RWPE1 (cell line): ENCODE data around the gene DMD.

Source experiments
- CTCF ChIA-PET: fragments of 350-600 bp; sonication (Branson Sonifier 250); formaldehyde crosslinking; extraction: SDS; loops from one replicate; lab custom pipeline; 2021; lab: Yijun Ruan, JAX
- POLR2A ChIA-PET: fragments of 400-600 bp; formaldehyde crosslinking; extraction: SDS; loops from one replicate; lab custom pipeline; 2020; ENCODE audit warnings: antibody characterized with exemption; ENCODE audit not compliant: low non-redundant PET; lab: Yijun Ruan, JAX
- DNase-seq: peaks from one replicate; pipeline ENCODE4 v3.0.0; 2012; ENCODE audit warnings: low spot score
- H3K27ac ChIP-seq: fragments of 450-650 bp; 2 replicates; pipeline ENCODE4 v1.5.1; 2017
- TF ChIP-seq, protein P1 (sequence below): fragments of 450-650 bp; conservative IDR thresholded peaks from 2 replicates; pipeline ENCODE4 v1.5.1; 2017; ENCODE audit warnings: low read depth, mild to moderate bottlenecking

Gene DMD

GRCh38 chrX:32421266-32421665 lies 790.1 kb downstream of the DMD start:
- ChIA-PET CTCF (no interaction called here), POLR2A (no interaction called here)
- H3K27ac ChIP-seq, result no peak overlapping the region
- no peak for DNase-seq
- TF ChIP-seq, protein P1, sequence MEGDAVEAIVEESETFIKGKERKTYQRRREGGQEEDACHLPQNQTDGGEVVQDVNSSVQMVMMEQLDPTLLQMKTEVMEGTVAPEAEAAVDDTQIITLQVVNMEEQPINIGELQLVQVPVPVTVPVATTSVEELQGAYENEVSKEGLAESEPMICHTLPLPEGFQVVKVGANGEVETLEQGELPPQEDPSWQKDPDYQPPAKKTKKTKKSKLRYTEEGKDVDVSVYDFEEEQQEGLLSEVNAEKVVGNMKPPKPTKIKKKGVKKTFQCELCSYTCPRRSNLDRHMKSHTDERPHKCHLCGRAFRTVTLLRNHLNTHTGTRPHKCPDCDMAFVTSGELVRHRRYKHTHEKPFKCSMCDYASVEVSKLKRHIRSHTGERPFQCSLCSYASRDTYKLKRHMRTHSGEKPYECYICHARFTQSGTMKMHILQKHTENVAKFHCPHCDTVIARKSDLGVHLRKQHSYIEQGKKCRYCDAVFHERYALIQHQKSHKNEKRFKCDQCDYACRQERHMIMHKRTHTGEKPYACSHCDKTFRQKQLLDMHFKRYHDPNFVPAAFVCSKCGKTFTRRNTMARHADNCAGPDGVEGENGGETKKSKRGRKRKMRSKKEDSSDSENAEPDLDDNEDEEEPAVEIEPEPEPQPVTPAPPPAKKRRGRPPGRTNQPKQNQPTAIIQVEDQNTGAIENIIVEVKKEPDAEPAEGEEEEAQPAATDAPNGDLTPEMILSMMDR, result no peak

GRCh38 chrX:32408389-32408788 lies 803.0 kb downstream of the DMD start:
- H3K27ac ChIP-seq, result no peak overlapping the region
- TF ChIP-seq, protein P1, result no peak
- no peak for DNase-seq
- CTCF ChIA-PET, result interaction anchor here (0.5 kb wide), 1 partner anchor 1880 kb away, joined by 3 read pairs; no protein-coding TSS in a partner anchor
- POLR2A ChIA-PET, result no interaction called here

DNA sequence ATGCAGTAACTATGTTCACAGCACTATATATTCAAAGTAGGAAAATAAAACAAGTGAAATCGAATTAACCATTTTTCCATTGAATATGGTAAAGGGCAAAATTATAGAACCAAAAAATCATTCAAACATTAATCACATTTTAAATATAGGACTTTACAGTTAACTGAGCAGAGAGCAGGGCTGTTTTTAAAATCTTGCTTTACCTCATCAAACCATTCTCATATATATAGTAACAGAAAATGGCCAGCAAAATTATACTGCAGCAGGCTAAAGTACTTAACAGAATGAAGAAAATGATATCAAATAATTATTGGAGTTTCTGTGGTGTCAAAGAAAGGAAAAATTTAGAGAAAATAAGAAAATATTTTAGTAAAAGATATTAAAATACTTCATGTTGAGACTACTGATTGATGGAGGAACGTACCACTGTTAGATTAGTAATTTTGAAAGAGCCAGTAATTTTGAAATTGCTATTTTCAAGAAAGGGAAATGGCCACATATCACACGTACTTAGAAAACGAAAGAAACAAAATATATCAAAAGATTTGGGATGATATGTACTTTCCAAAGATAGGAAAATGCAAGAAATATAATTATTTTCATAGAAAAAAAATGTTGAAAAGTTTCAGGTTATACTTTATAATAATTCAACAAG lies 813.7 kb downstream of the DMD start:
- CTCF ChIA-PET, result interaction anchor here (0.5 to 0.6 kb wide), 2 partner anchors 119 to 749 kb away, joined by 3 read pairs; no protein-coding TSS in a partner anchor
- TF ChIP-seq, protein P1, result no peak

GRCh38 chrX:32395878-32396277 lies 815.5 kb downstream of the DMD start:
- H3K27ac ChIP-seq, result no peak overlapping the region
- DNase-seq, result no peak
- TF ChIP-seq, protein P1, result no peak
- ChIA-PET CTCF (no interaction called here), POLR2A (no interaction called here)

More for the DNA sequence above, 813.7 kb downstream of the DMD start:
- no peak overlapping the region for H3K27ac ChIP-seq
- POLR2A ChIA-PET, result no interaction called here
- DNase-seq, result no peak

DNA sequence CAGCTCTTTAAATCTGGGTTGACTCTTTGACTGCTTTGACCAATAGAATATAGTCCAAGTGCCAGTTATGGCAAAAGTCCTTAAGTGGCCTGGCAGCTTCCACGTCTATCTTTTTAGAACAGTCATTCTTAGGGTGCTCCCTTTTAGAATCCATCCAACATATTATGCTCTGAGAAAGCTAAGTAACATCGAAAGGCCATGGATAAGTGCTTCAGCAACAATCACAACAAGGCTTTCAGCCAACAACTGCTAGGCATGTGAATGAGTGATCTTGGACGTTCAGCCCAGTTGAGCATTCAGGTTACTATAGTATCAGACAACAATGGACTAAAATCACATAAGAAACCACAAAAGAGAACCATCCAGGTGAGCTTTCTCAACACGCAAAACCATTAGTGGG lies 818.7 kb downstream of the DMD start:
- no peak overlapping the region for H3K27ac ChIP-seq
- ChIA-PET CTCF (no interaction called here), POLR2A (no interaction called here)
- no peak for DNase-seq
- TF ChIP-seq, protein P1, result no peak

GRCh38 chrX:32370456-32371205 lies 840.7 kb downstream of the DMD start:
- CTCF ChIA-PET, result no interaction called here
- TF ChIP-seq, protein P1, result no peak
- POLR2A ChIA-PET, result no interaction called here
- no peak overlapping the region for H3K27ac ChIP-seq
- no peak for DNase-seq
